ENCODE data around the gene TRIM54. TPM values are rescaled to one million over a fixed set of nuclear protein-coding genes. Genes with fewer than 3 reads are reported as not detected.
A peak's percentile ranks its signal among the peaks of the same experiment; 100 is the strongest.

TRIM54 gene
- total and polyA plus RNA-seq, 9 of the 15 experiments (the other 6 are each of a cell fraction or from before 2014, with no cell fraction given), result not detected

DNA sequence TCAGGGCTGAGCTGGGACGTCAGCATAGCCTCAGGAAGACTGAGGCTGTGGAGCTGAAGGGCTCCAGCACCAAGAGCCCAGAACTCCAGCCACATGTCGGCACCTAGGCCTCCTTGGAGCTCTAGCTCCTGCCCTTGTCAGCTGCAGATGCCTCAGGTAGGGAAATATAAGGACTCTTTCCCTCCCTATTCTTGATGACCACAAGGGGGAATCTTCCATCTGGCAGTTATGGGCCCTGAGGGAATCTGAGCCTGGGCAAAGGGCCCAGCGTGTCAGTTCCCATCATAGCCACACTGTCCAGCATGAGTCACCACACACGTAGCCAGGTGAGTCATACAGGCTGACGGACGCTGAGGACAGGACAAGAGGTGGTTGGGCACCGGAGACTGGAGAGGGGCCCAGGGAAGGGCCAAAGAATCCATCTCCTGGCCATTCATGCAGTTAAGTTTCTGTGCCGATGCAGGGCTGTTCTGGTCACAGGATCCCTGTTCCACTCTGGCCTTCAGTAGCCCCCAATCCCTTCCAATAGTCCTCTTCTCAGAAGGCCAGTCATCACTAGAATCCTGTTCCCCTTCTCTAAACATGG, 38.8 kb downstream of the TRIM54 start (continued):
- TF ChIP-seq NFE2L1 (tag; IDR thresholded peaks at IDR 0.05; ENCODE audit: borderline replicate concordance, low read depth) (no peak), RBM14 (IDR thresholded peaks at IDR 0.05; ENCODE audit: borderline replicate concordance, insufficient read depth, low read depth, low read length) (no peak), ZNF668 (CRISPR knock-in tag; IDR thresholded peaks at IDR 0.05) (no peak), HDAC6 (IDR thresholded peaks at IDR 0.05; ENCODE audit: low read depth, low read length) (no peak), XRCC5 (IDR thresholded peaks at IDR 0.05; ENCODE audit: low read depth, low read length) (peak; percentile 77; the same call in 1 of the 2 replicates), HNRNPK (IDR thresholded peaks at IDR 0.05; ENCODE audit: low read depth, low read length, poor library complexity, severe bottlenecking) (no peak), ZNF224 (CRISPR knock-in tag; IDR thresholded peaks at IDR 0.05) (no peak), KLF1 (tag; IDR thresholded peaks at IDR 0.05) (no peak), TEAD1 (CRISPR knock-in tag; IDR thresholded peaks at IDR 0.05) (no peak), ZNF23 (CRISPR knock-in tag; IDR thresholded peaks at IDR 0.05) (no peak), ZNF143 (CRISPR knock-in tag; IDR thresholded peaks at IDR 0.05) (no peak), NR4A1 (CRISPR knock-in tag; IDR thresholded peaks at IDR 0.05) (no peak), NR4A1 (tag; IDR thresholded peaks at IDR 0.05) (no peak), TRIM28 (IDR thresholded peaks at IDR 0.05) (no peak), ZNF785 (CRISPR knock-in tag; IDR thresholded peaks at IDR 0.05) (no peak), ZSCAN32 (CRISPR knock-in tag; IDR thresholded peaks at IDR 0.05) (no peak), MYC (IDR thresholded peaks at IDR 0.05; ENCODE audit: low read depth, low read length) (peak; percentile 51), MYC (CRISPR knock-in tag; IDR thresholded peaks at IDR 0.05; ENCODE audit: borderline replicate concordance, low read depth) (no peak), ZFP30 (CRISPR knock-in tag; IDR thresholded peaks at IDR 0.05; ENCODE audit: borderline replicate concordance) (no peak), BRD4 (IDR thresholded peaks at IDR 0.05) (no peak)
- TF ChIP-seq, protein P1, sequence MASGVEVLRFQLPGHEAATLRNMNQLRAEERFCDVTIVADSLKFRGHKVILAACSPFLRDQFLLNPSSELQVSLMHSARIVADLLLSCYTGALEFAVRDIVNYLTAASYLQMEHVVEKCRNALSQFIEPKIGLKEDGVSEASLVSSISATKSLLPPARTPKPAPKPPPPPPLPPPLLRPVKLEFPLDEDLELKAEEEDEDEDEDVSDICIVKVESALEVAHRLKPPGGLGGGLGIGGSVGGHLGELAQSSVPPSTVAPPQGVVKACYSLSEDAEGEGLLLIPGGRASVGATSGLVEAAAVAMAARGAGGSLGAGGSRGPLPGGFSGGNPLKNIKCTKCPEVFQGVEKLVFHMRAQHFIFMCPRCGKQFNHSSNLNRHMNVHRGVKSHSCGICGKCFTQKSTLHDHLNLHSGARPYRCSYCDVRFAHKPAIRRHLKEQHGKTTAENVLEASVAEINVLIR (CRISPR knock-in tag; IDR thresholded peaks at IDR 0.05), result no peak
- TF ChIP-seq, protein P2, sequence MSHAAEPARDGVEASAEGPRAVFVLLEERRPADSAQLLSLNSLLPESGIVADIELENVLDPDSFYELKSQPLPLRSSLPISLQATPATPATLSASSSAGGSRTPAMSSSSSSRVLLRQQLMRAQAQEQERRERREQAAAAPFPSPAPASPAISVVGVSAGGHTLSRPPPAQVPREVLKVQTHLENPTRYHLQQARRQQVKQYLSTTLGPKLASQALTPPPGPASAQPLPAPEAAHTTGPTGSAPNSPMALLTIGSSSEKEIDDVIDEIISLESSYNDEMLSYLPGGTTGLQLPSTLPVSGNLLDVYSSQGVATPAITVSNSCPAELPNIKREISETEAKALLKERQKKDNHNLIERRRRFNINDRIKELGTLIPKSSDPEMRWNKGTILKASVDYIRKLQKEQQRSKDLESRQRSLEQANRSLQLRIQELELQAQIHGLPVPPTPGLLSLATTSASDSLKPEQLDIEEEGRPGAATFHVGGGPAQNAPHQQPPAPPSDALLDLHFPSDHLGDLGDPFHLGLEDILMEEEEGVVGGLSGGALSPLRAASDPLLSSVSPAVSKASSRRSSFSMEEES (CRISPR knock-in tag; IDR thresholded peaks at IDR 0.05), result no peak
- TF ChIP-seq, protein P3, sequence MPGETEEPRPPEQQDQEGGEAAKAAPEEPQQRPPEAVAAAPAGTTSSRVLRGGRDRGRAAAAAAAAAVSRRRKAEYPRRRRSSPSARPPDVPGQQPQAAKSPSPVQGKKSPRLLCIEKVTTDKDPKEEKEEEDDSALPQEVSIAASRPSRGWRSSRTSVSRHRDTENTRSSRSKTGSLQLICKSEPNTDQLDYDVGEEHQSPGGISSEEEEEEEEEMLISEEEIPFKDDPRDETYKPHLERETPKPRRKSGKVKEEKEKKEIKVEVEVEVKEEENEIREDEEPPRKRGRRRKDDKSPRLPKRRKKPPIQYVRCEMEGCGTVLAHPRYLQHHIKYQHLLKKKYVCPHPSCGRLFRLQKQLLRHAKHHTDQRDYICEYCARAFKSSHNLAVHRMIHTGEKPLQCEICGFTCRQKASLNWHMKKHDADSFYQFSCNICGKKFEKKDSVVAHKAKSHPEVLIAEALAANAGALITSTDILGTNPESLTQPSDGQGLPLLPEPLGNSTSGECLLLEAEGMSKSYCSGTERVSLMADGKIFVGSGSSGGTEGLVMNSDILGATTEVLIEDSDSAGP (CRISPR knock-in tag; IDR thresholded peaks at IDR 0.05), result no peak; the same call in 1 of the 2 replicates
- TF ChIP-seq, protein P4, sequence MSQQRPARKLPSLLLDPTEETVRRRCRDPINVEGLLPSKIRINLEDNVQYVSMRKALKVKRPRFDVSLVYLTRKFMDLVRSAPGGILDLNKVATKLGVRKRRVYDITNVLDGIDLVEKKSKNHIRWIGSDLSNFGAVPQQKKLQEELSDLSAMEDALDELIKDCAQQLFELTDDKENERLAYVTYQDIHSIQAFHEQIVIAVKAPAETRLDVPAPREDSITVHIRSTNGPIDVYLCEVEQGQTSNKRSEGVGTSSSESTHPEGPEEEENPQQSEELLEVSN (IDR thresholded peaks at IDR 0.05; ENCODE audit: borderline replicate concordance in 1 of 2, extremely low read depth in 1 of 2, insufficient read depth in 1 of 2, insufficient read length in 1 of 2, low read depth in 1 of 2, low read length in 1 of 2, poor library complexity in 1 of 2, severe bottlenecking in 1 of 2), result no peak
